Uterine smooth muscle cell (primary cell): ENCODE measurements around the gene AKR1B15. TPM values are rescaled to one million over a fixed set of nuclear protein-coding genes. Genes with fewer than 3 reads are reported as not detected.

Experiments used
- total RNA-seq: library from RNA; depleted of rRNA; stranded (reverse); fragments of >200 nt; gene quantifications from 2 replicates; pipeline ENCODE4 v1.2.3, GENCODE V29; 2014

AKR1B15 gene
- not detected in 2 replicates for total RNA-seq

GRCh38 chr7:134548877-134549276 is at the start of gene AKR1B15:
AKR1B15 (plus strand) TSS chr7:134549110; CDS start chr7:134564620, 15,510 bp downstream.

Other genes starting within 250 kb of the AKR1B15 start
- gene SLC35B4, start 232.2 kb upstream of the AKR1B15 start, total RNA-seq = 18.2 and 24.6 TPM in 2 replicates
- gene AKR1B1, start 90.0 kb upstream of the AKR1B15 start, total RNA-seq = 44.9 and 87.5 TPM in 2 replicates
- 0.50 and 0.89 TPM in 2 replicates for gene AKR1B10, start 21.5 kb upstream of the AKR1B15 start, total RNA-seq
- 29.0 and 41.3 TPM in 2 replicates for gene BPGM, start 97.7 kb downstream of the AKR1B15 start, total RNA-seq
- 290 and 609 TPM in 2 replicates for gene CALD1, start 230.5 kb downstream of the AKR1B15 start, total RNA-seq